ENCODE data around the gene RBM8A. TPM values are rescaled to one million over a fixed set of nuclear protein-coding genes. Genes with fewer than 3 reads are reported as not detected.

The RBM8A gene
- total RNA-seq, 1 experiment from 2014 or later: 335 TPM

- DNase-seq (ENCODE audit: low spot score): peak; percentile 59
Measured at GRCh38 chr1:145918144-145918991, 8.9 kb downstream of the RBM8A start, which contains the start of gene PEX11B. TSS of gene PEX11B (minus strand) at chr1:145918717. CDS start at chr1:145918688, 29 bp downstream.

DNA sequence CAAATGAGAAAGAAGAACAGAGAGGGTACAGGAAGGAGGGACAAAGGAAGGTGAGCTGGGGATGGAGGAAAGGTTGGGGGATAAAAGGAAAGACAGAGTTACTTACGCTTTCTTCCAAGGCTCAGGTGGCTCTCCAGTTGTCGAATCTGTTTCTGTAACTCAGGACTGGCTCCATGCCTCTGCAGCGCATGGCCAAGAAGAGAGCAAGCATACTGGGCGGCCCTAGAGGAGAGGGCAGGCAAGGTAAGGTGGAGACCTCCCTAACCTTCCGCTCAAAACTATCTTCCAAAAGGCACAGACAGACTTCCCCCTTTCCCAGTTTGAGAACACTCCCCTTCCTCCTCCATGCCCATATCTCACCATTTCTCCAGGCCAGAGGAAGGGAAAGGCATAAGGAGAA lies 9.7 kb downstream of the RBM8A start:
- no peak for DNase-seq (ENCODE audit: low spot score)

GRCh38 chr1:145916745-145917144 lies 10.5 kb downstream of the RBM8A start:
- no peak for DNase-seq (ENCODE audit: low spot score)

- no peak for DNase-seq (ENCODE audit: low spot score)
Measured at GRCh38 chr1:145912128-145912641, 15.1 kb downstream of the RBM8A start.

GRCh38 chr1:145908653-145909052 lies 18.6 kb downstream of the RBM8A start:
- DNase-seq (ENCODE audit: low spot score): no peak

- no peak for DNase-seq (ENCODE audit: low spot score)
Measured at GRCh38 chr1:145906954-145907753, 20.1 kb downstream of the RBM8A start.

GRCh38 chr1:145901312-145902021 lies 25.8 kb downstream of the RBM8A start:
- no peak for DNase-seq (ENCODE audit: low spot score)

DNA sequence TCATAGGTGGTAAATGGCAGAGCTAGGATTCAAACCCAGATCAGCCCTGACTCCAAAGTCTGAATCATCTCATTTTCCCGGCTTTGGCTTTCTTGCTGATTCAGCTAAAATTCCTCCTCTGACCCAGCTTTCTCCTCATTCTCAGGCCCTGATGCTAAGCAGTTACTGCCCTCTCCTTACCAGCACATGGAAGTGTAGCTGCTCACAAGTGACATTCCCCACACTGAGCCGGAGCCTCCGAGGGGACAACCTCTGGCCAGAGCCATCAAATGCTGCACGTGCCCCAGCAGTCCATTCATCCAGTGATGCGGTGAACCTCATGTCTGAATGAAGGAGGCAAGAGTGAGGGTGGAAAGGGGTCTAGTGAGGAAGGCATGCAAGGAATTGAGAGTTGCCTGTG lies 28.5 kb downstream of the RBM8A start:
- no peak for DNase-seq (ENCODE audit: low spot score)

DNA sequence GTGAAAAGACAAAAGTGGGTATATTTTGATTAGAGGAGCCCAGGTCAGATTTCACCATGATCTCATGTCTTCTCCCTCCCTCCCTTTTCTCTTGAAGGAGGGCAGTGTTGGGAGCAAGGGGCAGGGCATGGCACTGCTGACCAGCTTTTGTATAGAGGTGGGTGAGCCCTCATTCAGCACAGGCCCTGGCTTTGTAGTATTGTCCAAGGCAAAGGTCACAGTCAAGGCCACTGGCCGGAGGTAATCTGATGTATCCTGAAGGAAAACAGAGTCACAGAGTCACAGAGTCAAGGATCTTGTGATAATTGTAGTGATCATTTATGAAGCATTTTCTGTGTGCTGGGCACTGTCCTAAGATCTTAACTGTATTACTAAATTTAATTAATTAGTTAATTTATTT lies 29.3 kb downstream of the RBM8A start:
- DNase-seq (ENCODE audit: low spot score): no peak

- DNase-seq (ENCODE audit: low spot score): no peak
Measured at GRCh38 chr1:145895471-145895870, 31.8 kb downstream of the RBM8A start.

DNA sequence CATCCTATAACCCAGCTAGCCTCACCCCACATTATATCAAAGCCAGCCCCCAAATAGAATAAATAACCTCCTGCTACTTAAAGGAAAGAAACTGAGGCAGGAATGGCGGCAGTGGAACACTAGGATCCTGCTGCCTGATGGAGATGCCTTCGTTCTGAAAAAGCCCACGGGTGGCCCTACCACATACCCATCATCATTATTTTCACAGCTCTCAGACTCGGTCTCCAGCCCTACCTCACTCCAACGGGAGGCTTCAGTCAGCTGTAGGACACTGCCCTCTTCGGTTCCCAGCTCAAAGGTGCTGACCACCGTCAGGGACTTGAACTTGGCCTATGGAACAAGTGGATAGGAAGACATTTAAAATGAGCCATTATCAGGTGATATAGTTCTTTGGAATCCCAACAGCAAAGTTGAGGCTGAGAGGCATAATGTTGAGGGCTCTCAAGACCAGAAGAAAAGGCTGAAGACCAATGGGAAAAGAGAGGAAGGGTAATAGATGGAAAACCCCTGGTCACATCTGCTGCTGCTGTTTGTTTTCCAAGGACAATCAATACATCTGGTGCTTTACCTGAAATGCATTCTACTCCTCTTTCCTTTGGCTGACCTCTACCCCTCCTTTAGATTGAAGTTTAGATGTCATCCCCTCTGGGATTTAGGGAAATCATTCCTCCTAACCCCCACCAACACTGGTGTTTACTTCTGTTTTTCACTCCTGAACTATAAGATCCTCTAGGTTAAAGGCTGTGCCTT lies 33.8 kb downstream of the RBM8A start:
- DNase-seq (ENCODE audit: low spot score): no peak

- no peak for DNase-seq (ENCODE audit: low spot score)
Measured at GRCh38 chr1:145892486-145893087, 34.7 kb downstream of the RBM8A start.

GRCh38 chr1:145891587-145892485 lies 35.4 kb downstream of the RBM8A start:
- DNase-seq (ENCODE audit: low spot score): peak; percentile 100

DNA sequence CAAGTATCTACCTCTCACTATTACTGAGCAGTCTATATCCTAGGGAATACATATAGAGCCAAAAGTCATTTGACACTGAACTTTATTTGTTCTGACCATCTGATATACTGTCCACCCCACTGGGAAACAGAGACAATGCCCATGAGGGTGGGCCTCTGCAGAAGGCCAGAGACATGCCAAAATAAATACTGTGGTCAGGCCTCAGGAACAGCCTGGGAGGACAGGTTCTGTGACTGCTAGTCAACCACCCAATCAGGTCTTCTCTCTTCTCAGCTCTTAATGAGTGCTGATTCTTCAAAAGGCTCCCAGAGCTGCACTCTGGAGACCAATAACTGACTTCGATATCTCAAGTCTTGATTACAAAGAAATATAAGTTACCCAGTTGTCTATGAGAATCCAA lies 36.1 kb downstream of the RBM8A start:
- no peak for DNase-seq (ENCODE audit: low spot score)

GRCh38 chr1:145889722-145890121 lies 37.6 kb downstream of the RBM8A start:
- no peak for DNase-seq (ENCODE audit: low spot score)

DNA sequence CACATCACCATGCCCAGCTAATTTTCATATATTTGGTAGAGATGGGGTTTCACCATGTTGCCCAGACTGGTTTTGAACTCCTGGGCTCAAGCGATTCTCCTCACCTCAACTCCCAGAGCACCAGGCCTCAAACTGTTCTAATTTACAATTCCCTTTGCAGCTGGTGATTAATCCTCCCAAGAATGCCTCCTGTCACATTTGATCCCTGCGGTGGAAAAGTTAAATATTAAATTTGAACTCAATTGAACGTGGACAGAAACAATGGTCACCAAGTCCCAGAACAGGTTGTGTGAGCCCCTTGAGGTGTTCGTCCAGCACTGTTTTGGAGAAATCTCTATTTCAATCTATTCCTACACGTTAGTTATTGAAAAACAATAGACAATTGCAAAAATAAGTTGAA lies 39.7 kb downstream of the RBM8A start:
- no peak for DNase-seq (ENCODE audit: low spot score)

DNA sequence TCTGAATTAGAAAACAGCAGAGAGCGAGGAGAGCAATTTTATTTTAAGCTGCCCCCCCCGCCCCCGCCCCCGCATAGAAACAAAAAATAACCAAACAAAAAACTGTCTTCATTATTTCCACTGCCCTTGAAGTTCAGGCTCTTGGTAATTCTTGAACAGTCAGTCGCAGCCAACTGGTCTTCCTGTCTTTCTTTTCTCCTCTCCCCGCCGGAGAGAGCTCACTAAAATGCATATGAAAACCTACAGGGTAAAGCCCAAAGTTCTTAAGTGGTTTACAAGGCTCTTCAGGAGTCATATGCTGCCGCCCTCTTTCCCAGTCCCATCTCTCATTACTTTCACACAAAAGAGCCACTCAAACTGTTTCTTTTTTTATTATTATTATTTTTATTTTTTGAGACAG lies 40.5 kb downstream of the RBM8A start:
- no peak for DNase-seq (ENCODE audit: low spot score)

DNA sequence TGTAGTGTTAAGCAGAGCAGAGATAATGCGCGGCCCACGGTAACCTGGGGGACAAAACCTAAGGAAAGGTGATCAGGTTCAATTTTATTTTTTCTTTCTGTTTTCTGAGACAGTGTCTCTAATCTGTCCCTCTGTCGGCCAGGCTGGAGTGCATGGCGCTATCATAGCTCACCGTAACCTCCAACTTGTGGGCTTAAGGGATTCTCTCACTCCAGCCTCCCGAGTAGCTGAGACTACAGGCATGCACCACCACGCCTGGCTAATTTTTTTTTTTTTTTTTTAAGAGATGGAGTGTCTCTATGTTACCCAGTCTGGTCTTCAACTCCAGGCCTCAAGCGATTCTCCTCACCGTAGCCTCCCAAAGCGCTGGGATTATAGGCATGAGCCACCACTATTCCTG lies 40.9 kb downstream of the RBM8A start:
- DNase-seq (ENCODE audit: low spot score): no peak

DNA sequence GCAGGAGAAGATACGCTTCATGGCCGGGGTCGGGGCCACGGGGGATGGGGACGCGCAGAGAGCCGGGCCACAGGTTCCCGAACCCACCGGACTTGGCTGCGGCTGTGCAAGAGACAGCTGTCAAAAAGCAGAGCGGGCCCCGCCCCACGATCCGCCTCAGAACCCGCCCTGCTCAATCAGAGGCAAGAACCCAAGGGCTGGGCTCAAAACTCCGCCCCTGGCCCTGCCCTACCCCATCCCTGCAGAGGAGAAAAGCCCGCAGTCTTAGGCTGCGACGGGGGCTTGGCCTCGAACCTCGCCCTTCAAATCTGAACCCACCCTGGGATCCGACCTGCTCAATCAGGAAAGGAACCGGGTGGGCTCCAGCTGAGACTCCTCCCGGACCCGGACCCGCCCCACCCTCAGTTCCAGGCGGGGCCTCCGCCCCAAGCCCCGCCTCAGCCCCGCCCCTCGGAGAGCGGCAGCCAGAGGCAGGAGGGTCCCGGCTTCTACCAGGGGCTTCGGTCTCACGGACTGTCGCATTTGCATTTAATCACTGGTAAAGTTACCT lies 41.5 kb downstream of the RBM8A start, which contains the start of gene ANKRD35:
ANKRD35 (minus strand) TSS at position 129 of the 550 bp plus-strand sequence; CDS start at position 21, 108 bp downstream.
- DNase-seq (ENCODE audit: low spot score): peak; percentile 44

Data from H4 (cell line).